ENCODE results near the gene IFFO2. TPM values are rescaled to one million over a fixed set of nuclear protein-coding genes. Genes with fewer than 3 reads are reported as not detected.

Gene IFFO2
- total and polyA plus RNA-seq, 4 donors: 6.6 to 19.7 (median 13.5) TPM

DNA sequence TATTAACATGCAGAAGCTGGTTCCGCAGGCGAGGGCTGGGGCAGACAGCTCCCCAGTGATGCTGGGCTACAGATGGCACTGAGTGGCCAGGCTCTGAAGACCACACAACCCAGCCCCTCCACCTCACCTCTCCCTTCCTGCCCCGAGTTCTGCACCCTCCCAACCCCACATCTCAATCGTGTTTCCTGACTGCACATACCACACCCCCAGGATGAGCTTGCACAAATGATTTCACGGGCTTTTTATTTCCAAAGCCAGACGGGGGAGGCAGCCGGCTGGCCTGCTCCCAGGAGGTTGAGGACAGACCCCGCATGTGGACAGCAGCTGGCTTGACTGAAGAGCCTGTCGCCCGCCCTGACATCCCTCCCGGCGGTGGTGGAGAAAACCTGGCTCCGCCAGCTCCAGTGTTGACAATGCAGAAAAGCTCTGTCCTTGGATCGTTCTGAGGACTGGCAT, 32.7 kb downstream of the IFFO2 start:
- Histone ChIP-seq H3K27ac (ENCODE audit: low read depth, low read length) (peak overlapping the region; percentile 52), H3K36me3 (ENCODE audit: control insufficient read depth, insufficient read depth, low read length) (peaks cover 37% of the 10 kb centered on the region), H3K4me1 (ENCODE audit: control insufficient read depth, insufficient read depth, low read length) (peaks cover 72% of the 10 kb centered on the region), H3K4me3 (ENCODE audit: low read depth, low read length) (no peak overlapping the region), H3K9me3 (ENCODE audit: control insufficient read depth, insufficient read depth, low read length) (no peaks in the 10 kb centered on the region), H3K27me3 (ENCODE audit: control insufficient read depth, insufficient read depth, low read length) (no peaks in the 10 kb centered on the region)
- DNase-seq (ENCODE audit: low read depth in 4 of 6, low spot score in 6 of 6): peak in 1 of 6 donors; percentile 56
- 21% methylated on average over 13 of the region's 14 CpGs for WGBS (ENCODE audit: insufficient coverage)

DNA sequence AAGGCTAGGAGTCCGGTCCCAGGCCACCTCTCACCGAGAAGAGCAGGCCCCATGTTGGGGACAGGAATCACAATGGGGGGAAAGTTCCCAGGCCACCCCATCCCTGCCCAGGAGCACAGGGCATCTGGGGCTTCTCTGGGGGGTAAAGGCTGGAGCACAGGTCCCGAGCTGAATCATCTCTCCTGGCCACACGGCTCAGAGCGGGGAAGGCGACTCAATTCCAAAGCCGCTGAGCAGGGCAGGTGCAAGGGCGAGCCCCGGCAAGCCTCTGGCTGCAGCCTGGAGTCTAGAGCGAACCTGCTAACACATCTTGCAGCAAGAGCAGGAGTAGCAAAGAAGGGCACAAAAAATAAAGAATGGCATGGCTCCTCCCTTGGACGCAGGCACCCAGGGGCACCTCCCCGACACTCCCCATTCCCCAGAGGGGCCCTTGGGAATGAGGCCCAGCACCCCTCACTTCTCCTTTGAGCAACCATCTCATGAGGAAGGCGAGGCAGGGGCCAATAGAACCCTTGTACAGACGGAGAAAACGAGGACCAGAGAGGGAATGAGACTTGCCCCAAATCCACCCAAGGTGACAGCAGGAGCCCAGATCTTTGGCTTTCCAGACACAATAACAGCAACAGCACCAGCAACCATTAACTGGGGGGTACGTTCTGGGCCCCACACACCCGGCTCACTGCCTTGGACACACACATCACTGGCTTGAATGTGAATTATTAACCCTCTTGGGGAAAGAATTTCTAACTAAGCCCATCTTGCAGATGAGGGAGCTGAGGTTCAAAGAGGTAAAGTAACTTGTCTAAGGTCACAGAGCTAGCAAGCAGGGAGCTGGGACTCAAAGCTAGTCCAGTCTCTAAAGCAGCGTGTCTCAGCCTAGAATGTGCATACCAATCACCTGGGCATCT, 33.4 kb downstream of the IFFO2 start:
- 74% methylated on average over 13 of the region's 18 CpGs for WGBS (ENCODE audit: insufficient coverage)
- peak overlapping the region; percentile 85 for H3K27ac ChIP-seq (ENCODE audit: low read depth, low read length)
- DNase-seq (ENCODE audit: low read depth in 4 of 6, low spot score in 6 of 6): no peak
- H3K4me3 ChIP-seq (ENCODE audit: low read depth, low read length): no peak overlapping the region
- H3K27me3 ChIP-seq (ENCODE audit: control insufficient read depth, insufficient read depth, low read length): no peaks in the 10 kb centered on the region
- H3K9me3 ChIP-seq (ENCODE audit: control insufficient read depth, insufficient read depth, low read length): no peaks in the 10 kb centered on the region
- H3K4me1 ChIP-seq (ENCODE audit: control insufficient read depth, insufficient read depth, low read length): peaks cover 68% of the 10 kb centered on the region
- peaks cover 40% of the 10 kb centered on the region for H3K36me3 ChIP-seq (ENCODE audit: control insufficient read depth, insufficient read depth, low read length)

DNA sequence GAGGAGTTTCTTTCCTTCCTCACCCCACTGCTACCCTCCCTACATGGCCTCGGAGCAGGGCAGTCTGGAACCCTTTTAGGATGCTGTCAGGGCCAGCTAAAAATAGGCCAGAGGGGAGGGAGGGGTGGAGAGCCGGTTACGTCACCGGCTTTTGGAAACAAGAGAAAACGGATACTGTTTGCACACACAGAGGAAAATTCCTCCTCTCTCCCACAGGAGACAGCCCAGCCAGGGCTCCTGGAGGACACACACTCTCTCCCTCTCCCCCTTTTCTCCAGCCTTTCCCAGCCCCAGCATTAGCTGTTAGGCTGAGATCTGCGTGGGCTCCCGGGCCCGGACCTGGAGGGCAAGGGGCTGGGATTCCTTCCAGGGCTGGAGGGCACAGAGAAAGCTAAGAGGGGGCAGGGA, 34.2 kb downstream of the IFFO2 start:
- peak in 1 of 6 donors; percentile 83 for DNase-seq (ENCODE audit: low read depth in 4 of 6, low spot score in 6 of 6)
- Histone ChIP-seq H3K9me3 (ENCODE audit: control insufficient read depth, insufficient read depth, low read length) (no peaks in the 10 kb centered on the region), H3K4me1 (ENCODE audit: control insufficient read depth, insufficient read depth, low read length) (peaks cover 60% of the 10 kb centered on the region), H3K36me3 (ENCODE audit: control insufficient read depth, insufficient read depth, low read length) (peaks cover 46% of the 10 kb centered on the region), H3K27ac (ENCODE audit: low read depth, low read length) (peak overlapping the region; percentile 85), H3K27me3 (ENCODE audit: control insufficient read depth, insufficient read depth, low read length) (no peaks in the 10 kb centered on the region), H3K4me3 (ENCODE audit: low read depth, low read length) (no peak overlapping the region)
- WGBS (ENCODE audit: insufficient coverage): no CpG with 5 or more reads among the region's 8 CpGs

DNA sequence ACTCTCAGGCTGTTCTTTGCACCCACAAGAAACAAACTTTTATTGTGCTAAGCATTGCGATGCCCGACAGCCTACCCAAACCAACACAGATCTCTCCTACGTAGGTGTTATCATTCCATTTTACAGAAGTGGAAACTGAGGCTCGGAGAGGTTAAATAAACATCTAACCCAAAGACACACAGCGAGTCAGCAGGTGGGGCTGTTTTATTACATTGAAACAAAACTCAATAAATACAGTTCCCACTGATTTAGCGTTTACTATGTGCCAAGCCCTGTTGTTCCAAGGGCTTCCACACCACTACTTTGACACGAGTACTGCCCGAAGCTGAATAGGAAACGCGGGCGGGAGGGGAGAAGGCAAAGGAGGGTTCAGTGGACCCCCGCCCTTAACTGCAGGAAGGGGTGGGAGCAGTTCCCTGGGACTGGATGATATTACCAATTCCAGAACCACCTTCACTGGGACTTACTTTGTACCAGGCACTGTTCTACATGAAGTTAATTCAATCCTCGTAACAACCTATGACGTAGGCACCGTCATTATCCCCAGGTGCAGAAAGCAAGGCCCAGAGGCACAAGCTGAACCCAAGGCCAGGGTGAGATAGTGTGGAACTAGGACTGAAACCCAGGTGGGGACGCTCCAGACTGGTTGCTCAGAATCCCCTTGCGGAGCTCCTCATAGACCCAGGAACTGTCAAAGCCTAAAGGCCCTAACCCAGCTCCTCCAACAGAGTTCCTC, 34.8 kb downstream of the IFFO2 start:
- H3K9me3 ChIP-seq (ENCODE audit: control insufficient read depth, insufficient read depth, low read length): no peaks in the 10 kb centered on the region
- H3K36me3 ChIP-seq (ENCODE audit: control insufficient read depth, insufficient read depth, low read length): peaks cover 47% of the 10 kb centered on the region
- peaks cover 54% of the 10 kb centered on the region for H3K4me1 ChIP-seq (ENCODE audit: control insufficient read depth, insufficient read depth, low read length)
- H3K27me3 ChIP-seq (ENCODE audit: control insufficient read depth, insufficient read depth, low read length): no peaks in the 10 kb centered on the region
- peak overlapping the region; percentile 85 for H3K27ac ChIP-seq (ENCODE audit: low read depth, low read length)
- WGBS (ENCODE audit: insufficient coverage): 83% methylated on average over 8 of the region's 17 CpGs
- H3K4me3 ChIP-seq (ENCODE audit: low read depth, low read length): no peak overlapping the region
- DNase-seq (ENCODE audit: low read depth in 4 of 6, low spot score in 6 of 6): no peak

DNA sequence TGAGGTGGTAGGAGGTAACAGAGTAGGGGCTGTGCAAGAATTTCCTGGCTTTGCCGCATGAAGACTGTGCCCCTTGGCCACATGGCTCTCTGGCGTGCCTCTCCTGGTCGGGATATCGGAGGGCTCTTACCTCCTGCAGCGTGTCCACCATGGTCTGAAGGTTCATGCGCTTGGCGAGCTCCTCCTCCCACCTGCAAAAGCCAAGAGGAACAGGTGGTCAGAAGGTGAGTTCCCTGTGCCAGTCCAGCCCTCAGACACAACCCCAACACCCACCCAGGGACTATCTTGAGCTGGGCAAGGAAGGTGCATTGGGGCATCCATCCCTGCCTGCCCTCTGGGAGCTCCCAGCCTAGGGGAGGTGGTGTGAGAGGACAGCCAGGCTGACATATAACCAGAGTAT, 35.5 kb downstream of the IFFO2 start:
- peaks cover 46% of the 10 kb centered on the region for H3K4me1 ChIP-seq (ENCODE audit: control insufficient read depth, insufficient read depth, low read length)
- 100% methylated on average over 4 of the region's 7 CpGs for WGBS (ENCODE audit: insufficient coverage)
- no peak overlapping the region for H3K4me3 ChIP-seq (ENCODE audit: low read depth, low read length)
- DNase-seq (ENCODE audit: low read depth in 4 of 6, low spot score in 6 of 6): no peak
- H3K27ac ChIP-seq (ENCODE audit: low read depth, low read length): no peak overlapping the region
- H3K27me3 ChIP-seq (ENCODE audit: control insufficient read depth, insufficient read depth, low read length): no peaks in the 10 kb centered on the region
- peaks cover 55% of the 10 kb centered on the region for H3K36me3 ChIP-seq (ENCODE audit: control insufficient read depth, insufficient read depth, low read length)
- no peaks in the 10 kb centered on the region for H3K9me3 ChIP-seq (ENCODE audit: control insufficient read depth, insufficient read depth, low read length)

DNA sequence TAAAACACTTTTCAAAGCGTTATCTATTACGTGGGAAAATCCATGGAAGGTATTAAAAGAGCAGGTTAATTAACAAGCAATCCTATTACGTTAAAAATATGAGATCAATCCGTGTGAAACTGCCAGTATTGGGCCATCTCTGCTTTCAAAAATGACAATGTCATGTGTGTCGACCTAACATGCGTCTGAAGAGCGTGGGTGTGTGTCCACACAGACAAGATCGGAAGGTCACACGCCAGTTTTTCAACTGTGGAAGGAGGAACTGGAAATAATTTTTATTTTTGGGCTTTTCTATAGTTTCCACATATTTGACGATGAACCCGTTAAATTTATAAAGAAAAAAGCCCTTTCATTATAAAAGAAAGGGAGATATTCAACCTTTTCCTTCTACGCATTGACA, 36.5 kb downstream of the IFFO2 start:
- Histone ChIP-seq H3K4me1 (ENCODE audit: control insufficient read depth, insufficient read depth, low read length) (peaks cover 40% of the 10 kb centered on the region), H3K9me3 (ENCODE audit: control insufficient read depth, insufficient read depth, low read length) (no peaks in the 10 kb centered on the region), H3K27ac (ENCODE audit: low read depth, low read length) (no peak overlapping the region), H3K36me3 (ENCODE audit: control insufficient read depth, insufficient read depth, low read length) (peaks cover 62% of the 10 kb centered on the region), H3K4me3 (ENCODE audit: low read depth, low read length) (no peak overlapping the region), H3K27me3 (ENCODE audit: control insufficient read depth, insufficient read depth, low read length) (no peaks in the 10 kb centered on the region)
- WGBS (ENCODE audit: insufficient coverage): 92% methylated on average over 5 of the region's 12 CpGs
- DNase-seq (ENCODE audit: low read depth in 4 of 6, low spot score in 6 of 6): no peak

DNA sequence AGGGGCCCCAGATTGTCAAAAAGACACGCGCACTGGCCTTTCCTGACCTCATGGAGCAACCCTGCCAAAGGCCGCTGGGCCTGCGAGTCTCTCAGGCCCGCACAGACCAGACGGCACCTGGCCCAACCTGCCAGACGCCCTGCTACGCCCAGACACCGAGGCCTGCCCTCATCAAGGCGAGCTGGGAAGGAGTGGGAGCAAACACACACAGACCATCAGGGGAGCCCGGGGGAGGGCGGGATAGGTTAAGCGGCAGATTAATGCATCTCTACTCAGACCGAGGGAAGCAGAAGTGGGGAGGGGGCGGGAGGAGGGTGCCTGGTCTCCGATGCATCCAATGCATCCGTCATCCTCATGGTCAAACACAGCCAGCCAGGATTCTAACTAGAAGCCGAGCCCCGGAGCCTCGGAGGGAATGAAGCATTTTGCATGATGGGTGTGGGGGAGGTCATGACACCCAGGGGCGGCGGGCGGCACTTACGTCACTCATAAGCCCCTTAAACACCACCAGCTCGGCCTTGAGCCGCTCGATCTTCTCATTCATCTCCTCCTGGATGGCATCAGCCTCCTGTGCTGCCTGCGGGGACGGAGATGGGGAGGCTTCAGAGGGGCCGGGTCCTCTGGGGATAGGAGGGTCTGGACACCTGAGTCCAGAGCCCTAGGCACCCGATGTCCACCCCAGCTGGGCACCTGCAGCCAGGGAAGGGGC, 37.1 kb downstream of the IFFO2 start:
- DNase-seq (ENCODE audit: low read depth in 4 of 6, low spot score in 6 of 6): no peak
- peaks cover 35% of the 10 kb centered on the region for H3K4me1 ChIP-seq (ENCODE audit: control insufficient read depth, insufficient read depth, low read length)
- H3K36me3 ChIP-seq (ENCODE audit: control insufficient read depth, insufficient read depth, low read length): peaks cover 66% of the 10 kb centered on the region
- no peak overlapping the region for H3K4me3 ChIP-seq (ENCODE audit: low read depth, low read length)
- WGBS (ENCODE audit: insufficient coverage): 80% methylated on average over 13 of the region's 31 CpGs
- no peak overlapping the region for H3K27ac ChIP-seq (ENCODE audit: low read depth, low read length)
- no peaks in the 10 kb centered on the region for H3K27me3 ChIP-seq (ENCODE audit: control insufficient read depth, insufficient read depth, low read length)
- H3K9me3 ChIP-seq (ENCODE audit: control insufficient read depth, insufficient read depth, low read length): no peaks in the 10 kb centered on the region

DNA sequence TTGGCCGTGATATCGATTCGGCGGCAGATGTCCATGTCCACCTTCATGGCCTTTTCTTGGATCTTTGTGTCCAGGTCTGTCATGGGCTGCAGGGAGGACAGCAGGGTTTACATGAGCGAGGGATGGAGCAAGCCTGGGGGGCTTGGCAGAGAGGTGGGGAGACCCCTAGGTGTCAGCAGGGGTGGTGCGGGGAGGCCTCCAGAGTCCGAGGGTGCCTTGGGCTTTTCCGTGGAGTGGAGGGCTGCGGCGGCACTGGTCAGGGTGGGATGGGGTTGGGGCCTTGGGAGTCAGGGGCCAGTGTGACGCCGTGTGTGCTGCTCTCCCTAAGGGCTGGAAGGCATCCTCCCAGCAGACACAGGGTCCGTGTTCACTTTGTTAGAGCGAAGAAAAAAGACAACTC, 38.1 kb downstream of the IFFO2 start:
- peaks cover 70% of the 10 kb centered on the region for H3K36me3 ChIP-seq (ENCODE audit: control insufficient read depth, insufficient read depth, low read length)
- no peaks in the 10 kb centered on the region for H3K9me3 ChIP-seq (ENCODE audit: control insufficient read depth, insufficient read depth, low read length)
- no peak for DNase-seq (ENCODE audit: low read depth in 4 of 6, low spot score in 6 of 6)
- WGBS (ENCODE audit: insufficient coverage): 89% methylated on average over 14 of the region's 14 CpGs
- no peak overlapping the region for H3K4me3 ChIP-seq (ENCODE audit: low read depth, low read length)
- H3K27ac ChIP-seq (ENCODE audit: low read depth, low read length): no peak overlapping the region
- no peaks in the 10 kb centered on the region for H3K27me3 ChIP-seq (ENCODE audit: control insufficient read depth, insufficient read depth, low read length)
- H3K4me1 ChIP-seq (ENCODE audit: control insufficient read depth, insufficient read depth, low read length): peaks cover 32% of the 10 kb centered on the region

DNA sequence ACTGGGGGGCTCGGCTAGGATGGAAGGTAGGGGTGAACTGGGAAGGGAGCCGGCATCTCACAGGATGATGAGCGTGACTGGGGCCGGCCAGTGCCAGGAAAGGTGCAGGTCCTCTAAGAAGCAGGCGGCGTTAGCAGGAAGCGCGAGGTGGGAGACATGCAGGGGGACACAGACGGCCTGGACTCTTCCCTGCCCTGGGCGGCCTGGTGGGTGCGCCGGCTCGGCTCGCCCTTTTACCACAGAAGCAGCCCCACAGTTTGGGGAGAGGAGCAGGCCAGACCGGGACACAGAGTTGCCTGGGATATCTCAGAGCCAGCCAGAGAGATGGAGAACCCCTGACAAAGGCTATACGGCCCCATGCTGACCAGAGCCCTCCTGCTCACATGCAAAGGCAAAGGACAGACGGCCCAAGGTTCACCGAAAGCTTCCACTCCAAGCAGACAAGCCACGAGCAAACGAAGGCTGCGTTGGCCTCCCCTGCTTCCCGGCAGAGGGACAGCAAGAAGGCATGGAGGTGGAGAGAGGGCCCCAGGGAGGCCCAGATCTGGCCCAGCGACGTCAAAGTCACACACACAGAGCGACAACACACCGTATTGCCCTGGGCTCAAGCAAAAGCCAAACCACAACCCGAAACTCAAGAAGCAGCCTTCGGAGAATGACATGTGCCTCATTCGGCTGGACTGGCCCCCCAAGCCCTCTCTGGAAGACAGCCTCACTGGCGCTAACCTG, 39.2 kb downstream of the IFFO2 start:
- Histone ChIP-seq H3K27ac (ENCODE audit: low read depth, low read length) (no peak overlapping the region), H3K4me3 (ENCODE audit: low read depth, low read length) (no peak overlapping the region), H3K9me3 (ENCODE audit: control insufficient read depth, insufficient read depth, low read length) (no peaks in the 10 kb centered on the region), H3K4me1 (ENCODE audit: control insufficient read depth, insufficient read depth, low read length) (peaks cover 26% of the 10 kb centered on the region), H3K36me3 (ENCODE audit: control insufficient read depth, insufficient read depth, low read length) (peaks cover 73% of the 10 kb centered on the region), H3K27me3 (ENCODE audit: control insufficient read depth, insufficient read depth, low read length) (no peaks in the 10 kb centered on the region)
- no peak for DNase-seq (ENCODE audit: low read depth in 4 of 6, low spot score in 6 of 6)
- 87% methylated on average over 28 of the region's 30 CpGs for WGBS (ENCODE audit: insufficient coverage)
